Measurements from ENCODE around the gene TAF5. TPM values are rescaled to one million over a fixed set of nuclear protein-coding genes. Genes with fewer than 3 reads are reported as not detected.
"Not testable (repeated sequence)": the region's sequence is repeated elsewhere in the genome, so short reads cannot be mapped to it uniquely, and the experiment has no call there.

The TAF5 gene
- total and polyA plus RNA-seq, 4 donors = 0.63 to 3.1 (median 2.6) TPM

DNA sequence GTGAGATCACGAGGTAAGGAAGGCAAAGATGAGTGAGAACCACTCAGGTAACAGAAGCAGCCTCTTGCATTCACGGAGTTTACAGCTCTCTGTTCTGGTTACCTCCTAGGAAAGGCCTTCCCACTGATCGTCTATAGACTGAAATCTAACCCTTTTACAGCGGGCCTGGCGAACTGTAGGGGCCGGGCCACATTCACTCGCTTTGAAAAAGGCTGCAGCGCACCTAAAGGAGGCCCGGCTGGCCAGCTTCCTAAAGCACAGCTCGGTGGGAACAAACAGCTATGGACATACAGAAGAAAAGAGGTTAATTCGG lies 27.9 kb downstream of the TAF5 start:
- DNase-seq (no peak), ATAC-seq (ENCODE audit: low FRiP score) (peak; percentile 32)
- peak overlapping the region in 1 of 2 donors; percentile 63 for H3K27ac ChIP-seq (ENCODE audit: low read depth in 1 of 2, low read length in 2 of 2)
- peak overlapping the region; percentile 61 to 90 for H3K4me3 ChIP-seq (ENCODE audit: low read length in 2 of 2)
- no peaks in the 10 kb centered on the region for H3K27me3 ChIP-seq (ENCODE audit: control insufficient read depth in 1 of 2, insufficient read depth in 2 of 2, low read length in 1 of 2)
- no peaks in the 10 kb centered on the region for H3K9me3 ChIP-seq (ENCODE audit: control insufficient read depth, low read length)
- peaks cover 2% of the 10 kb centered on the region in 2 donors for H3K36me3 ChIP-seq (ENCODE audit: control insufficient read depth in 1 of 2, insufficient read depth in 2 of 2, low read length in 1 of 2)
- intact Hi-C loops (cut with DNase I) = no loop called here
- H3K4me1 ChIP-seq (ENCODE audit: control insufficient read depth in 1 of 2, insufficient read depth in 2 of 2, low read length in 2 of 2) = peaks cover 0 to 6% of the 10 kb centered on the region in 2 donors
- 2 to 4% methylated on average over 11 of the region's 11 CpGs for WGBS, 2 donors

DNA sequence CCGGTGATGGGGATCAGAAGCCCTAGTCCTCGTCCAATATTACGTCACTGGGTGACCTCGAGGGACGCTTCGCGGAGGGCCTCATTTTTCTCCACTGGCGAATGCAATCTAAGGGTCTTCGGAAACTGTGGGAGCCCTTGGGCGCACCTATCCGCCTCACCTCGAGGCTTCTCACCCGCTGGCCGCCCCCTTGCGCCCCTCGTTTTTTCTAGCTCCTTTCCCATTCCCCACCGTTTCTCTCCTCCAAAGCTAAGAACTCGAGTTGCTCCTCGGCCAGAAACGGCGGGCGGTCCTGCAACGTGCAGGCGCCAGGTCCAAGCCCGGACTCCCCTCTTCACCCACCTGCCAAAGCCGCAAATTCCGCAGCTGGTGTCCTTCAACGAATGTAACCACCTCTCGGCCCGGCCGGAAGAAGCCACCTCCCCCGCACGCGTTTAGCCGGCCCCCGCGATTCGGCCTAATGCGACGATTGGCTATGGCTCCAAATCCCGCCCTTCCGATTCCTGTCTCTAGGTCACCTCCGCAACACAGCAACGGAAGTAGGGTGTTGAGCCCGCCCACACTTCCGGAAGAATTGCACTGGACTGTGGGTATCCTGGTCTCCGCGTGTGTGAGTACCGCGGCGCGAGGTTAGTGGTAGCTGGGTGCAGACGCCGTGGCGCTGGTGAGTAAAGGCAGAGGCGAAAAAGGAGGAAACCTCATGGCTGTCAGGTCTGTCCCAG lies 28.5 kb downstream of the TAF5 start, which contains the start of the genes ATP5MK and PDCD11:
Gene ATP5MK (minus strand): TSS at position 409 of the 722 bp plus-strand sequence. CDS start 4,018 bp downstream, outside the sequence.
Gene PDCD11 (plus strand): TSS at position 560 of the 722 bp plus-strand sequence. CDS start 1,801 bp downstream, outside the sequence.
- Histone ChIP-seq H3K4me3 (ENCODE audit: low read length in 2 of 2) (peak within 1 kb of the TSS; percentile 61 to 90), H3K4me1 (ENCODE audit: control insufficient read depth in 1 of 2, insufficient read depth in 2 of 2, low read length in 2 of 2) (peaks cover 0 to 6% of the 10 kb centered on the region in 2 donors), H3K36me3 (ENCODE audit: control insufficient read depth in 1 of 2, insufficient read depth in 2 of 2, low read length in 1 of 2) (peaks cover 2% of the 10 kb centered on the region in 2 donors), H3K27me3 (ENCODE audit: control insufficient read depth in 1 of 2, insufficient read depth in 2 of 2, low read length in 1 of 2) (no peaks in the 10 kb centered on the region), H3K9me3 (ENCODE audit: control insufficient read depth, low read length) (no peaks in the 10 kb centered on the region), H3K27ac (ENCODE audit: low read depth in 1 of 2, low read length in 2 of 2) (peak within 1 kb of the TSS in 1 of 2 donors; percentile 63)
- peak; percentile 99 for ATAC-seq (ENCODE audit: low FRiP score)
- peak; percentile 99 for DNase-seq
- intact Hi-C loops (cut with DNase I) = no loop called here
- WGBS, 2 donors = 0% methylated on average over 56 of the region's 56 CpGs

DNA sequence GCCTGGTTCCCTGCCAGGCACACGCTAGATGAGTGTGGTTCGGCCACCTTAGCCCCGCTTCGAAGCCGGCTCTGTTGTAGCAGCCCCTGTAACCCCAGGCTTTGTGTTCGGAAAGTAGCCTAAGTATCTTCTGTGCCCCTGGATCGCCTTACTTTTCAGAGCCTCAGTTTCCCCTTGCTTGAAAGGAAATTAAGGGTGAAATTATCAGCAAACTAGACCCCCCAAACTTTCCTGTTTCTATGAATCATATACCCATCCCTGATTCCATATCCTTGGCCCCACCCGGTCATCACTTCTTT lies 29.0 kb downstream of the TAF5 start:
- Histone ChIP-seq H3K4me3 (ENCODE audit: low read length in 2 of 2) (peak overlapping the region; percentile 49 to 61), H3K27ac (ENCODE audit: low read depth in 1 of 2, low read length in 2 of 2) (no peak overlapping the region), H3K27me3 (ENCODE audit: control insufficient read depth in 1 of 2, insufficient read depth in 2 of 2, low read length in 1 of 2) (no peaks in the 10 kb centered on the region), H3K4me1 (ENCODE audit: control insufficient read depth in 1 of 2, insufficient read depth in 2 of 2, low read length in 2 of 2) (peaks cover 0 to 6% of the 10 kb centered on the region in 2 donors), H3K36me3 (ENCODE audit: control insufficient read depth in 1 of 2, insufficient read depth in 2 of 2, low read length in 1 of 2) (peaks cover 2% of the 10 kb centered on the region in 2 donors), H3K9me3 (ENCODE audit: control insufficient read depth, low read length) (no peaks in the 10 kb centered on the region)
- WGBS, 2 donors = 0 to 1% methylated on average over 8 of the region's 8 CpGs
- ATAC-seq (ENCODE audit: low FRiP score) (no peak), DNase-seq (no peak)
- intact Hi-C loops (cut with DNase I) = no loop called here

DNA sequence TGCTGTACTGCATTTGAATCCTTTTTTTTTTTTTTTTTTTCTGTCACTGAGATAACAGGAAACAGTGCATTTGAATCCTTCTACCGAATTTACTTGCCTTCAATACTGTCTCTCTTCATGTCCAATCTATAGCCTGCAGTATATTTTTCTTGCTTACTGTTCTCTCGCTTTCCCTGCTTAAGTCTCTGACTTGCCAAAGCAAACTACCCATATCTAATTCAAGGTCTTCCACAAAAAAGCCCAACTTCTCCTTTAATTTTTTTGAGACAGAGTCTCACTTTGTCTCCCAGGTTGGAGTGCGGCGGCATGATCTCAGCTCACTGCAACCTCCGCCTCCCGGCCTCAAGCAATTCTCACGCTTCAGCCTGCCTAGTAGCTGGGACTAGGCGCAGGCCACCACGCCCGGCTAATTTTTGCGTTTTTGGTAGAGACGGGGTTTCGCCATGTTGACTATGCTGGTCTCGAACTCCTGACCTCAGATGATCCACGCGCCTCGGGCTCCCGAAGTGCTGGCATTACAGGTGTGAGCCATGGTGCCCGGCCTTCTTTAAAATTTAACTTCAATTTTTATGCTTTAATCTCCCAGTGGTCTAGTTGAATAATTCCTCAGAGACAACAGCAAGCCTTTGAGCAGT lies 29.5 kb downstream of the TAF5 start:
- Histone ChIP-seq H3K27ac (ENCODE audit: low read depth in 1 of 2, low read length in 2 of 2) (no peak overlapping the region), H3K9me3 (ENCODE audit: control insufficient read depth, low read length) (no peaks in the 10 kb centered on the region), H3K4me1 (ENCODE audit: control insufficient read depth in 1 of 2, insufficient read depth in 2 of 2, low read length in 2 of 2) (peaks cover 0 to 6% of the 10 kb centered on the region in 2 donors), H3K27me3 (ENCODE audit: control insufficient read depth in 1 of 2, insufficient read depth in 2 of 2, low read length in 1 of 2) (no peaks in the 10 kb centered on the region), H3K4me3 (ENCODE audit: low read length in 2 of 2) (peak overlapping the region; percentile 49 to 61), H3K36me3 (ENCODE audit: control insufficient read depth in 1 of 2, insufficient read depth in 2 of 2, low read length in 1 of 2) (peaks cover 2% of the 10 kb centered on the region in 2 donors)
- 58 to 60% methylated on average over 19 of the region's 19 CpGs for WGBS, 2 donors
- ATAC-seq (ENCODE audit: low FRiP score) (no peak), DNase-seq (no peak)
- intact Hi-C loops (cut with DNase I) = no loop called here

DNA sequence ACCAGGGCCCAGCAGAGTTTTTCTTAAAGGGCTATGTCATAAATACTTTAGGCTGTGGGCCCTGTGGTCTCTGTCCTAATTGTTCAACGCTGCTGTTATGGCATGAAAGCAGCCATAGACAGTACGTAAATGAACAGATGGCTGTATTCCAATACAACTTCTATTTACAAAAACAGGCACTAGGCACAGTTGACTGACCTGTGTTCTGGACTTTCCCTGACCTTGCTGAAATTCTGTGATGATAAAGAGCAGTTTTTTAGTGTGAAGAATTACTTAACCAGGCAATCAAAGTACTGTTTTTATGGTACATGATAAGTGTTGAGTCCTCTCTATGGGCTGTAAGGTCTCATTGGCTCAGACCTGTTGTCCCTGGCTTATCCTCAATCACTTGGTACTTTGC lies 45.8 kb downstream of the TAF5 start:
- no peak for ATAC-seq (ENCODE audit: low FRiP score)
- peaks cover 10 to 15% of the 10 kb centered on the region in 2 donors for H3K36me3 ChIP-seq (ENCODE audit: control insufficient read depth in 1 of 2, insufficient read depth in 2 of 2, low read length in 1 of 2)
- WGBS, 2 donors = 82 to 87% methylated on average over 2 of the region's 2 CpGs

DNA sequence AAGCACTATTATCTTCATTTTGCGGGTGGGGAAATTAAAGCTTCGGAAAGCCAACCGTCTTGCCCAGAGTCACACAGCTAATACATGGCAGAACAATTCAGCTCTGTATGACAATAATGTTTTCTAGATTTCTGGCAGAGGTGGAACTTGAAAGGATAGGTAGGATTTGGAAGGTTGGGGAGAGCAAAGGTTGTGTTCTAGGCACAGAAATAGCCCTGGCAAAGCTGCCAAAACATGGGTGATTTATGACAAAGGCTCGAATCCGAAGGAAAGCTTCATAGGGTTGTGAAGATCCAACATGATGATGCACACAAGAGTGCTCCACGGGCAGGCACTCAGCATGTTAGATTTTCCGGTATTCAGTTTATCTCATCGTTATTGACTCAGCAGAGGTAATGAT lies 47.8 kb downstream of the TAF5 start:
- H3K27ac ChIP-seq (ENCODE audit: low read depth in 1 of 2, low read length in 2 of 2) = no peak overlapping the region
- 69 to 76% methylated on average over 8 of the region's 8 CpGs for WGBS, 2 donors
- intact Hi-C loops (cut with DNase I) = no loop called here
- H3K9me3 ChIP-seq (ENCODE audit: control insufficient read depth, low read length) = no peaks in the 10 kb centered on the region
- H3K27me3 ChIP-seq (ENCODE audit: control insufficient read depth in 1 of 2, insufficient read depth in 2 of 2, low read length in 1 of 2) = no peaks in the 10 kb centered on the region
- ATAC-seq (ENCODE audit: low FRiP score) = no peak
- peaks cover 7 to 15% of the 10 kb centered on the region in 2 donors for H3K36me3 ChIP-seq (ENCODE audit: control insufficient read depth in 1 of 2, insufficient read depth in 2 of 2, low read length in 1 of 2)
- no peak for DNase-seq
- no peak overlapping the region for H3K4me3 ChIP-seq (ENCODE audit: low read length in 2 of 2)
- no peaks in the 10 kb centered on the region for H3K4me1 ChIP-seq (ENCODE audit: control insufficient read depth in 1 of 2, insufficient read depth in 2 of 2, low read length in 2 of 2)

More for the DNA sequence above, 45.8 kb downstream of the TAF5 start:
- Histone ChIP-seq H3K4me3 (ENCODE audit: low read length in 2 of 2) (no peak overlapping the region), H3K27ac (ENCODE audit: low read depth in 1 of 2, low read length in 2 of 2) (no peak overlapping the region), H3K9me3 (ENCODE audit: control insufficient read depth, low read length) (no peaks in the 10 kb centered on the region), H3K27me3 (ENCODE audit: control insufficient read depth in 1 of 2, insufficient read depth in 2 of 2, low read length in 1 of 2) (no peaks in the 10 kb centered on the region), H3K4me1 (ENCODE audit: control insufficient read depth in 1 of 2, insufficient read depth in 2 of 2, low read length in 2 of 2) (no peaks in the 10 kb centered on the region)
- no peak for DNase-seq
- intact Hi-C loops (cut with DNase I) = no loop called here

DNA sequence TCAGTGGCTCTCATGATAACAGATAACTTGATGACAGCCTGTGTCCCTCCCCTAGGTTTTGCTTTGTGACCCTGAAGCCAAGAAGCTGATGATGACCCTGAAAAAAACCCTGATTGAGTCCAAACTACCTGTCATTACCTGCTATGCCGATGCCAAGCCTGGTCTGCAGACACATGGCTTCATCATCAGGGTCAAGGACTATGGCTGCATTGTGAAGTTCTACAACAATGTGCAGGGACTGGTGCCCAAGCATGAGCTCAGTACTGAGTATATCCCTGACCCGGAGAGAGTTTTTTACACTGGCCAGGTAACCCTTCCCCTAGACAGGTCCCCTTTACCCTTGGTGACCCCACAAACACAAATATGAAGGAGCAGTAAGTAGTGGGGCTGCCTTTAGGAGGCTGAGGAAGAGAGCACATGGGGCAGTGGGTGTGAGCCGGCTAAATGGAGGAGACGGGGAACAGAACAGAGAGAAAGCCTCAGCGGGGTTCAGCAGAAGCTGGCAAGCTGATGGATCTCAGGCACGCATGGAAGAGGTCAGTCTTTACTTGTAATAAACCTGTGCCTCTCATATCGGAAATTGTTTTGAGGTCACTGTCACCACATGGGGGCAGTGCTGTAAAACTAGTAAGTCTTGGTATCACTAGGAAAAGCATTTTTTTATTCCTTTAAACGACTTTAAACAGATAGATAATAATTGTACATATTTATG lies 48.8 kb downstream of the TAF5 start:
- WGBS, 2 donors = 45 to 50% methylated on average over 8 of the region's 8 CpGs
- ATAC-seq (ENCODE audit: low FRiP score) = peak; percentile 72
- intact Hi-C loops (cut with DNase I) = loop anchor here (1.0 kb wide), 1 partner anchor 69 kb away; no protein-coding TSS in a partner anchor
- no peaks in the 10 kb centered on the region for H3K9me3 ChIP-seq (ENCODE audit: control insufficient read depth, low read length)
- H3K4me1 ChIP-seq (ENCODE audit: control insufficient read depth in 1 of 2, insufficient read depth in 2 of 2, low read length in 2 of 2) = no peaks in the 10 kb centered on the region
- H3K27me3 ChIP-seq (ENCODE audit: control insufficient read depth in 1 of 2, insufficient read depth in 2 of 2, low read length in 1 of 2) = no peaks in the 10 kb centered on the region
- H3K27ac ChIP-seq (ENCODE audit: low read depth in 1 of 2, low read length in 2 of 2) = no peak overlapping the region
- DNase-seq = peak in 1 of 2 donors; percentile 70
- no peak overlapping the region for H3K4me3 ChIP-seq (ENCODE audit: low read length in 2 of 2)
- peaks cover 7 to 15% of the 10 kb centered on the region in 2 donors for H3K36me3 ChIP-seq (ENCODE audit: control insufficient read depth in 1 of 2, insufficient read depth in 2 of 2, low read length in 1 of 2)

DNA sequence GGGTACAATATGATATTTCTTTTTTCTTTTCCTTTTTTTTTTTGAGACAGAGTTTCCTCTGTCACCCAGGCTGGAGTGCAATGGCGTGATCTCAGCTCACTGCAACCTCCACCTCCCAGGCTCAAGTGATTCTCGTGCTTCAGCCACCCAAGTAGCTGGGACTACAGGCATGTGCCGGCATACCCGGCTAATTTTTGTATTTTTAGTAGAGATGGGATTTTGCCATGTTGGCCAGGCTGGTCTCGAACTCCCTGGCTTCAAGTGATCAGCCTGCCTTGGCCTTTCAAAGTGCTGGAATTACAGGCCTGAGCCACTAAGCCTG lies 49.3 kb downstream of the TAF5 start:
- ATAC-seq (ENCODE audit: low FRiP score); H3K9me3 ChIP-seq (ENCODE audit: control insufficient read depth, low read length); H3K4me3 ChIP-seq (ENCODE audit: low read length in 2 of 2); H3K4me1 ChIP-seq (ENCODE audit: control insufficient read depth in 1 of 2, insufficient read depth in 2 of 2, low read length in 2 of 2); H3K27ac ChIP-seq (ENCODE audit: low read depth in 1 of 2, low read length in 2 of 2); H3K27me3 ChIP-seq (ENCODE audit: control insufficient read depth in 1 of 2, insufficient read depth in 2 of 2, low read length in 1 of 2); DNase-seq: not testable (repeated sequence)
- H3K36me3 ChIP-seq (ENCODE audit: control insufficient read depth in 1 of 2, insufficient read depth in 2 of 2, low read length in 1 of 2) = peaks cover 7 to 15% of the 10 kb centered on the region in 2 donors
- WGBS, 2 donors = 82 to 89% methylated on average over 5 of the region's 5 CpGs
- intact Hi-C loops (cut with DNase I) = loop anchor here (1.0 kb wide), 1 partner anchor 68 kb away; no protein-coding TSS in a partner anchor
